MM.1S (cell line): ENCODE measurements around the gene HOXC9.

Experiments used
- EZH2 ChIP-seq: fragments of 300-600 bp; sonication (generic); optimal IDR thresholded peaks from 2 replicates; pipeline ENCODE3; 2017; ENCODE audit warnings: low read depth, mild to moderate bottlenecking, antibody characterized with exemption, low read length, mixed read lengths
- EZH2phosphoT487 ChIP-seq: fragments of 300-600 bp; sonication (generic); IDR thresholded peaks from 2 replicates; pipeline ENCODE4 v1.6.1; 2018; ENCODE audit warnings: antibody characterized with exemption, low read length
- TF ChIP-seq, protein P1 (sequence below): fragments of 300-600 bp; sonication (generic); IDR thresholded peaks from 2 replicates; pipeline ENCODE4 v1.5.1; 2016; ENCODE audit warnings: antibody characterized with exemption, low read length, mixed read lengths

DNA sequence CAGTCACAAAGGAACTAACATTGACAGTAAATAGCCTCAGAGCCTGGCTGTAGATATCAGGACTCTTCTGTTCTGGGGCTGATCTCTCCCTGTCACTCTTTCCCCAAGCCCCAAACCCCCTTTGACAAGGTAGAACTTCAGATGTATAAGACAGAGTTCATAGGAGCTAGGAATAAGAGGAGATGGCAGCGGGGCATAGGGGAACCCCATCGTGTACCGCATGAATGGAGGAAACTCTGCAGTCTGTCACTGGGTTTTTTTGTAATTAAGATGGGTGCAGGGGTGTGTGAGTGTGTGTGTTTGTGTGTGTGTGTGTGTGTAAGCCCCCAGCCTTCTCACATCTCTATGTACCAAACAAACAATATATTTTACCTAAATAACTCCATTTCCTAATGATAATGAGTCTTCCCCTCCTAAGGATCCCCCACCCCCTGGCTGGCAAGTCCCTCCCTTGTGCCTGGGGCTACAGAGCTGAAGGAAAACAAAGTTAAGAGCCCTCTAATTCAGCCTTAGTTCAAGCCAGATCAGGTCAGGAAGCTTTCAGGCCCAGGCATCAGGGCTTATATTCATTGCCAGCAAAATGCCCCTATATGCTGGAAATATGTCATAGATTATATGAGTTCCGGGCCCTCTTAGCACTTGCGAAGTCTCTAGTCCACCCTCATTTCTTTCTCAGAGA, 44.6 kb downstream of the HOXC9 start:
- TF ChIP-seq, protein P1, sequence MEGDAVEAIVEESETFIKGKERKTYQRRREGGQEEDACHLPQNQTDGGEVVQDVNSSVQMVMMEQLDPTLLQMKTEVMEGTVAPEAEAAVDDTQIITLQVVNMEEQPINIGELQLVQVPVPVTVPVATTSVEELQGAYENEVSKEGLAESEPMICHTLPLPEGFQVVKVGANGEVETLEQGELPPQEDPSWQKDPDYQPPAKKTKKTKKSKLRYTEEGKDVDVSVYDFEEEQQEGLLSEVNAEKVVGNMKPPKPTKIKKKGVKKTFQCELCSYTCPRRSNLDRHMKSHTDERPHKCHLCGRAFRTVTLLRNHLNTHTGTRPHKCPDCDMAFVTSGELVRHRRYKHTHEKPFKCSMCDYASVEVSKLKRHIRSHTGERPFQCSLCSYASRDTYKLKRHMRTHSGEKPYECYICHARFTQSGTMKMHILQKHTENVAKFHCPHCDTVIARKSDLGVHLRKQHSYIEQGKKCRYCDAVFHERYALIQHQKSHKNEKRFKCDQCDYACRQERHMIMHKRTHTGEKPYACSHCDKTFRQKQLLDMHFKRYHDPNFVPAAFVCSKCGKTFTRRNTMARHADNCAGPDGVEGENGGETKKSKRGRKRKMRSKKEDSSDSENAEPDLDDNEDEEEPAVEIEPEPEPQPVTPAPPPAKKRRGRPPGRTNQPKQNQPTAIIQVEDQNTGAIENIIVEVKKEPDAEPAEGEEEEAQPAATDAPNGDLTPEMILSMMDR = no peak
- TF ChIP-seq EZH2 (no peak), EZH2phosphoT487 (no peak)
